ENCODE results near the gene TES.
"Not testable (repeated sequence)": the region's sequence is repeated elsewhere in the genome, so short reads cannot be mapped to it uniquely, and the experiment has no call there.

TES gene

DNA sequence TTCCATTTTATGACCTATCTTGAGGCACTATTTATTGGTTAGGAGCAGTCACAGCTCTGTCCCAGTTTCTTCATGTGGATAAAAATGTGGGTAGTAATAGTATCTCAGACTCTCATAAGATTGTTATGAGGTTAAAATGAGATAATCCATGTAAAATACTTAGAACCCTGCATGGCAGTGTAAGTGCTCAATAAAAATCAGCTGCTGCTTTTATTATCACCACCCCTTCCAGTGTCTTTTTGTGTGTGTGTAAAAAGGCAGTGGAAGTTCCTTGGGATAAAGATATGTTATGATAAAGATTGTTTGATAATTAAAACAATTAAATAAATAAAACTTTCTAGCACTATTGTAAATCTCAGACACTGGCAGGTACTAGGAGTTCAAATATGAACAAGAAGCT, 15.5 kb downstream of the TES start:
- no peak for FAIRE-seq

DNA sequence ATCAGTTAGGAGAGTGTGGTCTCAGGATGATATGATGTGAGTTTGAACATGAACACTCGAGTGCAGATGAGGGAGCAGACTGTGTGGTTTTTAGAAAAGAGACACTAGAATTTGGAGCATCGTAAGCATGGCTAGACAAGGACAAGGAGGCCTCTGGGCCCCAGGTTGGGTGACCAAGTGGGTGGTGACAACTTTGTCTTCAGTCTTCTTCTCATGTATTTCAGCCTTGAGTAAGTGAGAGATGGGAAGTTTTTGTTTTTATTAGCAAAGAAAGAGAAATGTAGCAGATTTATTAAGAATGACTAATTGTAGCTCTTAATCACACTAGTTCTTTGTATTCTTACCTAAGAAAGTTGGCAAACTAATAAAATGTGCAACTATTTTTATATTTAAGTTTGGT, 16.3 kb downstream of the TES start:
- no peak for FAIRE-seq

DNA sequence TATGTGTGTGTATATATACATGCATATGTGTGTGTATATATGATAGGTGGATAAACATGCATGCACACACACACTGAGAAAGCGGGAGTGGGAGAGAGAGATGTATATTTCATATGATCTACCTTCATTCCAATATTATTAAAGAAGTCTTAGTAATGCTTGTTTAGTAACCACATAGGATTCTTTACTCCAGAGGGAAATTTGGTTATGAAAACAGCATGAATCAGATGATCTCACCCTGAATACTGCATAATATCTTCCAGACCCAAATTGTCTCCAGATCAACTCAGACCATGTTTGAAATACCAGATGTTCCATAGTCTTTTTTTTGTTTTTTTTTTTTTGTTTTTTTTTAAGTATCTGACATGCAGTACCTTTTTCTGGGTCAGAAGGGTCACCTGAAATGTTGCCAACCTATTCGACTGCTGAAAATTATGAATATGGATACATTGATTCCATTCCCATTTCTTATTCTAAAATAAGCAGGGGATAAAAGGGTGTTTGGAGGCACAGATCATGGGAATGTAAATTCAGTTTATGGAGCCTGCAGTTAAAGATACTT, 17.4 kb downstream of the TES start:
- FAIRE-seq: no peak

DNA sequence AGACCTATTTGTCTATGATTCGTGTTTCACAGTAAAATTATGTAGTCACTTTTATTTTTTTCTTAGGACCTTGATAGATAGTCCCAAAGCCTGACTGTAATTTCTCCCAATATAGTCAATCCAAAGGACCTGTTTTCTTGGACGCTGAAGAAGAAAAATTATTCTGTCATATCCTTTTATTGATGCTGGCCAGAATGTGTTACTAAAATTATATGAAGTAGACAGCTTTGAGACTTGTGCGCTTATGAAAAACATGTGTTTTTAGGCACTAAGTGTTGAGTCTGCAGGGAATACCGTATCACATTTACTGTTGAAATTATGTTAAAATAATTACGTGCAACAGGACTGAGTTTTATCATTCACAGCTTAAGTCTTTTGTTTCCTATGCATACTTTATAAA, 17.9 kb downstream of the TES start:
- no peak for FAIRE-seq

GRCh38 chr7:116229366-116229765, 19.0 kb downstream of the TES start:
- FAIRE-seq: no peak

DNA sequence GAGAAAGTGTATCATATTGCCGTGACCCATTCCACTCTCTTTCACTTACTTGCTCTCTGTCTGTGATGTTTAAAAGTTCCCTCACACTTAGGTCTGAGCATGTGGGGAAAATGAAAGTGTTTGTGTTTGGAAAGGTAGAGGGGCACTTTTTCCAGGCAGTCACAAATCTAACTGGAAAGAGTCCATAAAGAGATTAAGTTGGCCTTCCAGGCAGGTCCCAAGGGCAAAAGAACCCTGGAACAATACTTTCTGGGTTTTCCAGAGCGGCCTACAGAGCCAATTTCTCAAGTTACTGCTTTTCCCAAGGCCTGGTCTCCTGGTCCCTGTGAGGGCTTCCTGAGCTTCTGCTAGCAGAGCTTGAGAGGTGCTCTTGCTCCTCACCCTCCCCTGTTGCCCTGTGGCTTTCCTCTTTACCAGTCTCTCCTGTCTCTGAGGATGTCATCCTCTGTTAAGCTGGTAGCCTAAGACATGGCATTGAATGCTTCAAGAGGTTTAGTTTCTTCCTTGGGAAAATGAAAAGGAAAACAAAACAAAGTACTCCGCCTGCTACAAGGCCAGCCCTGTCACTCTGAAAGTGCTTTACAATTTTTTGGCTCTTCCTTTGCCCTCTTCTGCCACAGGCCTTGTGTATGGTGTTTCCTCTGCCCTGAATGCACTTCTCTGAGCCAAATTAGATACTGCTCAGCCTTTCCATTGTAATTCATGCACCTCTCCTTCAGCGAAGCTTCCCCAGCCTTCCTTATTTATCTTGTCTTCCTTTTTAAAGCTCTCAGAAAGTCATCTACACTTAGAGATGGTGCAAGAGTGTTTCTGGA, 20.1 kb downstream of the TES start:
- no peak for FAIRE-seq

GRCh38 chr7:116231543-116231942, 21.2 kb downstream of the TES start:
- FAIRE-seq: no peak

DNA sequence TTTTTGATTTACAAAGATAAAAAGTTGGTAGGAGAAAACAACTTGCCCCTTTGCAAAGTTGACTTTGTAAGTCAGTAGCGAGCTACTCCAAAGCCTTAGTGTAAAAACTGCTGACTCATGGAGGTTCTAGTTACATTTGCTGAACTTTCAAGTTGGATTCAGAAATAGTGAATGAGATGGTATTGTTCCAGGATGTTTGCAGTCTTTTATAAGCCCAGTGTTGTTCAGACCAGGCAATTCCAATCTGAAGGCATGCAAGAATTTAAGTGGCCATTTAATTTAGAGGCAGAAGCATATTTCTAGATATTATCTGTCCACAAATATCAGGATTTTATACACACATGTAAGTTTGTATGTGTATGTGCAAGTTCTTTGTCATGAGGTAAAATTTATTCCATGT, 21.6 kb downstream of the TES start:
- FAIRE-seq: no peak

DNA sequence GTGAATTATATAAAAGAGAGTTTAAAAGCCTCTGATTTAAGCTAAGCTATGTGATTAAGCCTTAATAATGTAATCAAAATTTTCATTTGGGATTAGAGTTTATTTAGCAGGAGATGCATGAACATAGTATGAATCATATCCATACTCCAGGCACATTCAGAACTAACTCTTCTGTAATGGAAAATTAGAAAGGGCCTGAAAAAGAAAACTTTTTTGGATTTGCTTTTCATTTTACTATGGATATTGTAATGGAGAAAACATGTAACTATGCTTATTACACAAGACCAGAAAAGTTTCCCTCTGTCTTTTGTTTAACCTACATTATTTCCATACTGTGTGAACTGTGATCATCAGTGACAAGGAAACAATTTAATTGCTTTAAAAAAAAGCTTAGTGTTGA, 22.0 kb downstream of the TES start:
- FAIRE-seq: no peak

- no peak for FAIRE-seq
Observed at GRCh38 chr7:116232920-116233319, 22.6 kb downstream of the TES start.

DNA sequence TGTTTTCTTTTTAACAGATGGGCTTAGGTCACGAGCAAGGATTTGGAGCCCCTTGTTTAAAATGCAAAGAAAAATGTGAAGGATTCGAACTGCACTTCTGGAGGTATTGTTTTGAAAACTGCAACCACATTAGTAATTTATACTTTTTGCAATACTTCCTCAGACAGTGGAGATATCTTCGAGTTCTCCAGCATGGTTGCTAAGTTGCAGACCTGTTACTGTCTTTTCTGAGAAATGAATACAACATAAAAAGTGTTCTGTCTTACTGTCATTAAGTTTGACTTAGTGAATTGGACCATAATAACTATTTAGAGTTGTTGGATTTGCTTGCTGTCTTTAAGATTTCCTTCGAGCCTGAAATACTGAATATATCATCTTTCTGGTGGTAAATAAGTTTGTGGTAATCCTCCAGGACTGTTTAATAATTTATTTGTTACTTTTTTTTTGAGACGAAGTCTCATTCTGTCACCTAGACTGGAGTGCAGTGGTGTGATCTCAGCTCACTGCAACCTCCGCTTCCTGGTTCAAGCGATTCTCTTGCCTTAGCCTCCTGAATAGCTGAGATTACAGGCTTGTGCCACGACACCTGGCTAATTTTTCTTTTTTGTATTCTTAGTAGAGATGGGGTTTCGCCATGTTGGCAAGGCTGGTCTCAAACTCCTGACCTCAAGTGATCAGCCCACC, 24.3 kb downstream of the TES start:
- no peak for FAIRE-seq

- FAIRE-seq: no peak
Observed at GRCh38 chr7:116235380-116235779, 25.0 kb downstream of the TES start.

GRCh38 chr7:116236020-116236630, 25.8 kb downstream of the TES start:
- no peak for FAIRE-seq

- FAIRE-seq: no peak
Observed at GRCh38 chr7:116239020-116239419, 28.7 kb downstream of the TES start.

- FAIRE-seq: no peak
Observed at GRCh38 chr7:116239434-116239833, 29.1 kb downstream of the TES start.

DNA sequence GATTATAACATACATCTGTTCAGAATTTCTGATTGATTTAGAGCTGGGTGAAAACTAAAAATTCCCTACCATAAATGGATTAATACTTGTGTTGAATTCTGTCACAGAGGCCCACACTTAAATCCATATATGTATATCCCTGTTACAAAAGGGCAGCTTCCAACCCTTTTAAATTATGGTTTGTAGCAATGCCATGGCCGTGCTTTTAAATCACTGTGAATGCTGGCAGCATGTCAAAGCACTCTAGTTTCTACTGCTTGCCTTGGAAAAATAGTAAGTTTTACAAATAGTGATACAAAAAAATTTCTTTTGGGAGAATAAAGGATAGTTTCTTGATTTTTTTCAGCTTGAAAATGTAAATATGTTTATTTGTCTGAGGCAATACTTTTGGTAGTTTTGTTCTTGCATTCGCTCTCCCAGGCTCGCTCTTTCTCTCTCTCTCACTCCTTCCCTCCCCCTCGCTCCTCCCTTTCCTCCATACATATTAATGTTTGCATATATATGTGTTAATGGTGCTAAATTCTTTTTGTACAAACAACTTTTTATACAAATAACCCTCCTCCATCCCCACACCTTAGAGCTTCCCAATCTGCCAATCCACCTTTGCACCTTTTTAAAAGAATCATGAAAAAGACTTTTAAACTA, 29.8 kb downstream of the TES start:
- FAIRE-seq: no peak

- FAIRE-seq: no peak
Observed at GRCh38 chr7:116241291-116241690, 31.0 kb downstream of the TES start.

DNA sequence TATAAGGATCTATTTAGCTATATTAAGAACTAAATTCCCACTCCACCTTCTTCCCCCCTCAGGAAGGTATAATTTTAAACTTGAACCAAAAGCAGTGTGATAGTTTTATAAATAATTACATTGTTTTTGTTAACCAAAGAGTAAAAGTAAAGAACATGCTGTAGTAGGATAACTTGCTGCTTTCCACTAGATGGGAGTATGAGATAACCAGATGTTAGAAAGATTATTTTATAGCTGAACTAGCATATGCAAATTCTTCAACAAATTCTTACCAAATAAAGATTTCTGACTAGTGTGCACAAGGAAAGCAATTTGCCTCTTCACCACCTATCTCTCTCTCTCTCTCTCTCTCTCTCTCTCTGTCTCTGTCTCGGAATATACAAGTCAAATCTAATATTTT, 31.8 kb downstream of the TES start:
- no peak for FAIRE-seq

DNA sequence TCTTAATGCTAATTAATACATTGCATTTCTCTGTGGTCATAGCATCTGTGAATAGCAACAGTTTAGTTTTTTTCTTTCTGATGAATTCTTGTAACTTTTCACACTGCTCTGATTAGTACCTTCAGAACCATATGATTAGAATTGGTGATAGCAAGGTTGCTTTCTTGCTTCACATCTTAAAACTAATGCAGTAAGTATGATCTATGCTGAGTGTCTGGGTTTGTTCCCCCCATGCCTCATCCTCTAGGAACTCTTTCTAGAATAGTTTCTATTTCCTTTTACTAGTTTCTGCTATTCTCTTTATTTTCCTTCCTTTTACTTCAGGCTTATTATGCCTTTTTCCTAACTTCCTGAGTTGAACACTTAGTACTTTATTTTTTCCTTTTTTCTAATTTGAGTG, 32.4 kb downstream of the TES start:
- no peak for FAIRE-seq

DNA sequence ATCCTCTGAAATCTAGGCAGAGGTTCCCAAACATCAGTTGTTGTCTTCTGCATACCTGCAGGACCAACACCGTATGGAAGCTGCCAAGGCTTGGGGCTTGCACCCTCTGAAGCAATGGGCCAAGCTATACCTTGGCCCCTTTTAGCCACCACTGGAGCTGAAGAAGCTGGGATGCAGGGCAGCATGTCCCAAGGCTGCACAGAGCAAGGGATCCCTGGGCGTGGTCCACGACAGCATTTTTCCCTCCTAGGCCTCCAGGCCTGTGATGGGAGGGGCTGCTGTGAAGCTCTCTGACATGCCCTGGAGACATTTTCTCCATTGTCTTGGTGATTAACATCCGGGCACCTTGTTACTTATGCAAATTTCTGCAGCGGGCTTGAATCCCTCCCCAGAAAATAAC, 34.5 kb downstream of the TES start:
- FAIRE-seq: not testable (repeated sequence)

DNA sequence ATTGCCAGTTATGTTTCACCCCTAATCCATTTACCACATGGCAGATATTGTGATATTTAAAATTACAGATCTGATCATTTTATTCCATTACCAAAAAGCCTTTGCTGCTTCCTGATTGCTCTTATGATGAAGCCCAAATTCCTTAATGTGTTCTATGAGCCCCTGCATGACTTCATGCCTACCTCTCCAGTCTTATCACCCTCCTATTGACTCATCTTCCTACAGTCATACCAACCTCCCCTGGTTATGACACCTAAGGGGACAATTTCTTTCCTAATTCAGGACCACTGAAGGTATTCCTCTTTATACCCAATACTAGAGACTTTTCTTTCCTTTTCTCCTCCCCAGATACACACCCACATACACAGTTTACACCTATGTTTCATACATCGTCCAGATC, 36.0 kb downstream of the TES start:
- FAIRE-seq: no peak

DNA sequence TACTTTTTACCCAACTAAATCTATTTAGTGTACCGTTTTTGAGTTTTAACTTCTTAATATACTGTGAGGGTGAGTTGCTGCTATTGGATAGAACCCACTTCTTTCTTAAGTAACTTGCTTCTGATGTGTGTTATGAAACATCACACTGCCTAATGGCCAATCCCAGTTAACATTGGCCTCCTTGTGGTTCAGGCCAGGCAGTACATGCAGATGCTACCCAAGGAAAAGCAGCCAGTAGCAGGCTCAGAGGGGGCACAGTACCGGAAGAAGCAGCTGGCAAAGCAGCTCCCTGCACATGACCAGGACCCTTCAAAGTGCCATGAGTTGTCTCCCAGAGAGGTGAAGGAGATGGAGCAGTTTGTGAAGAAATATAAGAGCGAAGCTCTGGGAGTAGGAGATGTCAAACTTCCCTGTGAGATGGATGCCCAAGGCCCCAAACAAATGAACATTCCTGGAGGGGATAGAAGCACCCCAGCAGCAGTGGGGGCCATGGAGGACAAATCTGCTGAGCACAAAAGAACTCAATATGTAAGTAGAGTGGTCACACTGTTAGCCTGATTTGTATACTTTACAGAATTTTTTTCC, 39.7 kb downstream of the TES start:
- no peak for FAIRE-seq

- FAIRE-seq: no peak
Observed at GRCh38 chr7:116251675-116252074, 41.3 kb downstream of the TES start.

All from TTC549 (cell line).